ENCODE data around the gene EML6. TPM values are rescaled to one million over a fixed set of nuclear protein-coding genes. Genes with fewer than 3 reads are reported as not detected.

EML6 gene
- total RNA-seq, 2 donors from 2014 or later = 3.2 to 6.8 TPM

- DNase-seq (no peak), ATAC-seq (peak; percentile 23)
- intact Hi-C loops (cut with DNase I, micrococcal nuclease) = no loop called here
Observed at GRCh38 chr2:55013936-55014335, 290.5 kb downstream of the EML6 start.

DNA sequence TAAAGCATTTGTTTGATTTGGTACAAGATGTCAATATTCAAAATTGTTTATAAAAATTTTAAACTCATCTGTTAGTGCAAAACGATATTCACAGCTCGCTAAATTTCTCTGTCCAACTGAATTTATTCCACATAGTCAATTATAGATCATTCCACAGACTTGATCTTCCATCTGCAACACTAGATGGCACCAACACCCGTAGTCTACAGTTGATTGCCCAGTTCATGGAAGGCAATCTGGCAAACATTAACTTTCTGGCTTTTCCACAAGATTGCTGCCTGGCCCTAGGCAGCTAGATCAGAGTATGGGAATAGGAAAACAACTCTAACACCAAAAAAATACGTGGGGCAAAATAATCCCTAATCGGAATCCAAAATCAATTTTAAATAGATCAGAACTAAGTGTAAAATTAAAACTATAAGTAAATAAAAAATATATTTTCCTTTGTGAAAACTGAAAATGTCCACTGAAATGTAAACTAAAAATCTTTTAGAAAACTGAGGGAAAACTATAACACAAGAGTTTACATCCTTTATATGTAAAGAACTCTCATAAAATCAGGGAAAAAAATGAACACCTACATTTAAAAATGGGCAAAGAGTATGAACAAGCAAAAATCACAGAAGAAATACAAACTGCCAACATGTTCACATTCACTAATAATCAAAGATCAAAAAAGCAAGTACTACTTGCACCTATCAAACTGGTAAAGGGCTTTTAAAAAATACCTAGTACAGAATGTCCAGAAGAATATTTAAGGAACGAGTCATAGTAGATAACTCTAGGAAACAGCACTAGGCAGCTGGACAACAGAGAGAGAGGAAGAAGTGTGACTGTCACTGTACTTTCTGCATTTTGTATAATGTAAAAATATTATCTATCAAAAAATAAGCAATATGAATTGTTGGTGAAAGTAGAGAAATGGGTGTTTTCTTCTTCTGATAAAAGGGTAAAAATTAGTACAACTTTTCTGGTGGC is 291.8 kb downstream of the EML6 start:
- peak; percentile 43 to 60 for DNase-seq
- intact Hi-C loops (cut with DNase I, micrococcal nuclease) = loop anchor here in 1 of 2 donors (5.0 kb wide), 1 partner anchor 157 kb away; no protein-coding TSS in a partner anchor
- ATAC-seq = peak; percentile 81

DNA sequence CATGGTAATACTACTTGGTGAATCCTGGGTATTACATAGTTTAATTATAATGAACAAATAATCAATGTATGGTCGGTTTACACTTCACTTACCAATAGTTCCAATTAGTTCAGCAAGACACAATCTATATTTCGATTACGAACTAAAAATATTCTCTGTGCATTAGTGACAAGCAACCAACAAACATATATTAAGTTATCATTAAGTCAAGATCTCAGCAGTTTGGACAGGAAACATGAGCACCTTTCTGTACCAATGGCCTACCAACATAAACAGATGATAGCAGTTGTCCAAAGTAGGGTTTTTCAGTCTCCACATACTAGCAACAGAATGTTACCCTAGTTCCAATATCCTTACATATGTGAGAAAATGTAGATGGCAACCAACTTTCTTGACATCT is 294.0 kb downstream of the EML6 start:
- no peak for DNase-seq
- no peak for ATAC-seq
- intact Hi-C loops (cut with DNase I, micrococcal nuclease) = loop anchor here in 1 of 2 donors (5.0 kb wide), 1 partner anchor 155 kb away; no protein-coding TSS in a partner anchor

GRCh38 chr2:55017880-55018279 is 294.4 kb downstream of the EML6 start:
- no peak for DNase-seq
- intact Hi-C loops (cut with DNase I, micrococcal nuclease) = loop anchor here in 1 of 2 donors (5.0 kb wide), 1 partner anchor 154 kb away; no protein-coding TSS in a partner anchor
- ATAC-seq = no peak

DNA sequence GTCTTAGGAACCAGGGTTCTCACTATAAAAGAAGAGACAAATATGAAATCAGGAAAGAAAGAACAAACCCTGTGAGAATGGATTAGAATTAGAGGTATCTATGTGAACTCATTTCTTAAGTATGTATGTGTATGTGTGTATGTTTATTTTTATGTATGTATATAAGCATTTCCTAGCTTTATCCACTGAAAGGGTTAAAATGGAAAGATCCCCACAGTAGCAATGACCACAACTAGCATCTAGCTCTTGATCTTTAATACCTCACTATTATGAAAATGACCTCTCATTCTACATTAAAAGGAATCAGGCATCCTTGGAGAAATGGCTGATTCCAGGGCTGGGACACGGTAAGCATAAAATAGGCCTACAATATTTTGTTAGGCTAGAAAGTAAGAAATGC is 295.2 kb downstream of the EML6 start:
- ATAC-seq (no peak), DNase-seq (no peak)
- intact Hi-C loops (cut with DNase I, micrococcal nuclease) = loop anchor here in 1 of 2 donors (5.0 kb wide), 1 partner anchor 154 kb away; no protein-coding TSS in a partner anchor

GRCh38 chr2:55019526-55020258 is 296.2 kb downstream of the EML6 start:
- intact Hi-C loops (cut with DNase I, micrococcal nuclease) = loop anchor here in 1 of 2 donors (5.0 kb wide), 1 partner anchor 153 kb away; no protein-coding TSS in a partner anchor
- no peak for DNase-seq
- ATAC-seq = no peak
